ENCODE data around the gene PTPRT. TPM values are rescaled to one million over a fixed set of nuclear protein-coding genes. Genes with fewer than 3 reads are reported as not detected.

PTPRT gene
- total and polyA plus RNA-seq, 12 donors: 0.04 to 0.53 (median 0.22) TPM; not detected in 1

- Histone ChIP-seq H3K9me3 (no peaks in the 10 kb centered on the region), H3K4me3 (no peak overlapping the region), H3K4me1 (no peaks in the 10 kb centered on the region), H3K36me3 (no peaks in the 10 kb centered on the region), H3K27me3 (peaks cover 0 to 14% (median 7%) of the 10 kb centered on the region in 7 donors), H3K27ac (no peak overlapping the region)
- 54 to 56% methylated on average over 4 of the region's 4 CpGs for WGBS, 2 donors
- ATAC-seq: no peak
- intact Hi-C loops (cut with DNase I): no loop called here
- no peak for DNase-seq
- TF ChIP-seq, protein P1, sequence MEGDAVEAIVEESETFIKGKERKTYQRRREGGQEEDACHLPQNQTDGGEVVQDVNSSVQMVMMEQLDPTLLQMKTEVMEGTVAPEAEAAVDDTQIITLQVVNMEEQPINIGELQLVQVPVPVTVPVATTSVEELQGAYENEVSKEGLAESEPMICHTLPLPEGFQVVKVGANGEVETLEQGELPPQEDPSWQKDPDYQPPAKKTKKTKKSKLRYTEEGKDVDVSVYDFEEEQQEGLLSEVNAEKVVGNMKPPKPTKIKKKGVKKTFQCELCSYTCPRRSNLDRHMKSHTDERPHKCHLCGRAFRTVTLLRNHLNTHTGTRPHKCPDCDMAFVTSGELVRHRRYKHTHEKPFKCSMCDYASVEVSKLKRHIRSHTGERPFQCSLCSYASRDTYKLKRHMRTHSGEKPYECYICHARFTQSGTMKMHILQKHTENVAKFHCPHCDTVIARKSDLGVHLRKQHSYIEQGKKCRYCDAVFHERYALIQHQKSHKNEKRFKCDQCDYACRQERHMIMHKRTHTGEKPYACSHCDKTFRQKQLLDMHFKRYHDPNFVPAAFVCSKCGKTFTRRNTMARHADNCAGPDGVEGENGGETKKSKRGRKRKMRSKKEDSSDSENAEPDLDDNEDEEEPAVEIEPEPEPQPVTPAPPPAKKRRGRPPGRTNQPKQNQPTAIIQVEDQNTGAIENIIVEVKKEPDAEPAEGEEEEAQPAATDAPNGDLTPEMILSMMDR (IDR thresholded peaks at IDR 0.05): no peak
Measured at GRCh38 chr20:43198607-43199006, 8.9 kb upstream of the PTPRT start.

DNA sequence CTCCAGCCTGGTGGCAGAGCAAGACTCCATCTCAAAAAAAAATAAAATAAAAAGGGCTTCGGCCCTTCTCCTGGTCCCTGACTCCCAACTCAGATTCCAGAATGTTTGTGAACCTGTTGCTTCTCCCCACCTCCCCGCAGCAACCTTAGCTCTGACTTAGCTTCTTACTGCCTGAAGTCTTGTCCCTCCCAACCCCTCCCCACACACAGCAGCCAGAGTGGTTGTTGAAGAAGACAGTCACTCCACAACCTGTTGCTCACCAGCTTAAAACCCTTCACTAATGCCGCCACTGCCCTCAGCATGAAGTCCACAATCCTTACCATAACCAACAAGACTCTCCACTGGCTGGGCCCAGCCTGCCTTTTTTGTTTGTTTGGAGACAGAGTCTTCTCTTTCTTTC, 6.5 kb upstream of the PTPRT start:
- H3K27ac ChIP-seq: no peak overlapping the region
- TF ChIP-seq, protein P1 (IDR thresholded peaks at IDR 0.05): no peak
- peaks cover 0 to 37% (median 23%) of the 10 kb centered on the region in 7 donors for H3K27me3 ChIP-seq
- no peaks in the 10 kb centered on the region for H3K9me3 ChIP-seq
- WGBS, 2 donors: 90 to 91% methylated on average over 3 of the region's 3 CpGs
- no peak overlapping the region for H3K4me3 ChIP-seq
- H3K36me3 ChIP-seq: no peaks in the 10 kb centered on the region
- intact Hi-C loops (cut with DNase I): no loop called here
- ATAC-seq (no peak), DNase-seq (no peak)
- H3K4me1 ChIP-seq: no peaks in the 10 kb centered on the region

DNA sequence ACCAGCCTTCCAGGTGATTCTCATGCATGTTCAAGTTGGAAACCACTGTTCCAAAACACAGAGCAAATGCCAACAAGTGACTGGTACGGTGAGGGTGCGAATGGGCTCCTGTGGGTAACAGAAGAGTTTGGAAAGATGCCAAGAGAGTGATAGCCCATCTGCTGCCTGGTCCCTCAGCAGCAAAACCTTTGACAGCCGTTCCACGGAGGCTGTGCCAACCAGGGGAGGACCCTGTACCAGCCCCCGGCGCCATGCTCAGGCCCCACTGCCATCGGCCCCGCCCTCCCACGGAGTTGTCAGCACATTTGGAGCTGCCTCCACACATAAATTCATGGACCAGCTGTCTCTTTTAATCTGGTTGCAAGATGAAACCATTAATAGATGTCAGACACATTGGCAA, 4.4 kb upstream of the PTPRT start:
- H3K36me3 ChIP-seq: no peaks in the 10 kb centered on the region
- TF ChIP-seq, protein P1 (IDR thresholded peaks at IDR 0.05): no peak
- WGBS, 2 donors: 78 to 81% methylated on average over 9 of the region's 9 CpGs
- H3K9me3 ChIP-seq: no peaks in the 10 kb centered on the region
- no peak overlapping the region for H3K27ac ChIP-seq
- H3K27me3 ChIP-seq: peaks cover 0 to 54% (median 40%) of the 10 kb centered on the region in 7 donors
- DNase-seq (no peak), ATAC-seq (no peak)
- intact Hi-C loops (cut with DNase I): no loop called here
- H3K4me3 ChIP-seq: no peak overlapping the region
- H3K4me1 ChIP-seq: peaks cover 0 to 5% (median 2%) of the 10 kb centered on the region in 9 donors

GRCh38 chr20:43193443-43193842, 3.7 kb upstream of the PTPRT start:
- DNase-seq: no peak
- Histone ChIP-seq H3K36me3 (no peaks in the 10 kb centered on the region), H3K27me3 (peaks cover 0 to 56% (median 47%) of the 10 kb centered on the region in 7 donors), H3K27ac (no peak overlapping the region), H3K4me3 (no peak overlapping the region), H3K4me1 (peaks cover 0 to 11% (median 7%) of the 10 kb centered on the region in 9 donors), H3K9me3 (no peaks in the 10 kb centered on the region)
- TF ChIP-seq, protein P1 (IDR thresholded peaks at IDR 0.05): no peak
- ATAC-seq: no peak
- intact Hi-C loops (cut with DNase I): no loop called here
- WGBS, 2 donors: 82 to 88% methylated on average over 3 of the region's 3 CpGs

All from heart right ventricle (tissue), 16 donors.